Neural progenitor cell (in vitro differentiated cells): ENCODE results near the gene SRSF7. TPM values are rescaled to one million over a fixed set of nuclear protein-coding genes. Genes with fewer than 3 reads are reported as not detected.
"Not testable (repeated sequence)": the region's sequence is repeated elsewhere in the genome, so short reads cannot be mapped to it uniquely, and the experiment has no call there.

Experiments
- DNase-seq: peaks from one replicate; pipeline ENCODE4 v3.0.0-alpha.2; 2016; ENCODE audit warnings: low spot score
- H2AFZ ChIP-seq: fragments of 200-600 bp; sonication (generic); replicated peaks from 2 replicates; pipeline ENCODE4 v1.6.1; 2016; ENCODE audit warnings: antibody characterized with exemption
- H3F3A ChIP-seq: fragments of 200-600 bp; sonication (generic); 2 replicates; pipeline ENCODE4 v1.6.1; 2016; ENCODE audit warnings: antibody characterized with exemption, low read depth
- H3K27ac ChIP-seq: fragments of 200-600 bp; sonication (generic); 2 replicates; pipeline ENCODE4 v1.5.1; 2016; ENCODE audit warnings: mild to moderate bottlenecking
- H3K27me3 ChIP-seq: fragments of 200-600 bp; sonication (generic); 2 replicates; pipeline ENCODE4 v1.6.1; 2016; ENCODE audit warnings: mild to moderate bottlenecking, moderate library complexity
- H3K36me3 ChIP-seq: fragments of 200-600 bp; sonication (generic); 2 replicates; pipeline ENCODE4 v1.5.1; 2016
- H3K4me1 ChIP-seq: fragments of 200-600 bp; sonication (generic); 2 replicates; pipeline ENCODE4 v1.6.1; 2016; ENCODE audit warnings: mixed run types
- H3K4me2 ChIP-seq: fragments of 200-600 bp; sonication (generic); 2 replicates; pipeline ENCODE4 v1.6.1; 2016
- H3K4me3 ChIP-seq: fragments of 200-600 bp; sonication (generic); 2 replicates; pipeline ENCODE4 v1.5.1; 2016
- H3K79me2 ChIP-seq: fragments of 200-600 bp; sonication (generic); 2 replicates; pipeline ENCODE4 v1.6.1; 2016; ENCODE audit warnings: low read depth
- H3K9ac ChIP-seq: fragments of 200-600 bp; sonication (generic); 2 replicates; pipeline ENCODE4 v1.6.1; 2016
- H3K9me3 ChIP-seq: fragments of 200-600 bp; sonication (generic); 2 replicates; pipeline ENCODE4 v1.5.1; 2016; ENCODE audit warnings: low read depth
- H4K20me1 ChIP-seq: fragments of 200-600 bp; sonication (generic); 2 replicates; pipeline ENCODE4 v1.6.1; 2016; ENCODE audit warnings: low read depth
- H3K27ac Mint-ChIP-seq: 3 replicates; pipeline ENCODE4 v1.8.0; 2021; ENCODE audit warnings: mixed read lengths
- H3K27me3 Mint-ChIP-seq: 2 replicates; pipeline ENCODE4 v1.8.0; 2022; ENCODE audit warnings: low read depth, mild to moderate bottlenecking, inconsistent platforms, moderate library complexity, mixed read lengths; ENCODE audit not compliant: insufficient read depth
- H3K36me3 Mint-ChIP-seq: 3 replicates; pipeline ENCODE4 v1.8.0; 2021; ENCODE audit warnings: mixed read lengths
- H3K4me1 Mint-ChIP-seq: 3 replicates; pipeline ENCODE4 v1.8.0; 2021; ENCODE audit warnings: mixed read lengths
- H3K4me3 Mint-ChIP-seq: 3 replicates; pipeline ENCODE4 v1.8.0; 2021; ENCODE audit warnings: mild to moderate bottlenecking, moderate library complexity, mixed read lengths
- H3K9me3 Mint-ChIP-seq: 3 replicates; pipeline ENCODE4 v1.8.0; 2020; ENCODE audit warnings: mixed read lengths
- CTCF ChIP-seq: fragments of 200-600 bp; sonication (generic); IDR thresholded peaks from 2 replicates; pipeline ENCODE4 v1.5.1; 2017; ENCODE audit warnings: antibody characterized with exemption, mild to moderate bottlenecking
- EZH2 ChIP-seq: fragments of 200-600 bp; sonication (generic); IDR thresholded peaks from 2 replicates; pipeline ENCODE4 v1.6.1; 2017; ENCODE audit warnings: antibody characterized with exemption, mild to moderate bottlenecking, moderate library complexity
- EZH2phosphoT487 ChIP-seq: fragments of 200-600 bp; sonication (generic); IDR thresholded peaks from 2 replicates; pipeline ENCODE4 v1.6.1; 2017; ENCODE audit warnings: antibody characterized with exemption
- total RNA-seq: library from RNA; depleted of rRNA; stranded (reverse); fragments of >200 nt; gene quantifications from 2 replicates; pipeline ENCODE4 v1.2.3, GENCODE V29; 2015; ENCODE audit warnings: low replicate concordance

The SRSF7 gene
- total RNA-seq, 1 donor from 2014 or later: 307 TPM

DNA sequence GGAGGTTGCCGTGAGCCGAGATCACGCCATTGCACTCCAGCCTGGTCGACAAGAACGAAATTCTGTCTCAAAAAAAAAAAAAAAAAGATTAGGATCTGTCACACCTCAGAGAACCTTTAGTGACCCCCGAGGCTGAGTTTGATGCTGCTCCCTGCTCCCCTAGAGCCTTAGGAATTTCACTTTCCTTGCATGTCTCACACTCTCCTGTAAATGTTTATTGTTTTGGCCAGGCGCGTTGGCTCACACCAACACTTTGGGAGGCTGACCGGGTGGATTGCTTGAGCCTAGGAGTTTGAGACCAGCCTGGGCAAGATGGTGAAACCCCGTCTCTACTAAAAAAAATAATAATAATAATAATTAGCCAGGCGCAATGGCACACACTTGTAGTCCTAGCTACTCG lies 31.5 kb downstream of the SRSF7 start:
- DNase-seq: no peak
- Mint-ChIP-seq H3K27me3 (no peaks in the 10 kb centered on the region), H3K4me3 (no peak overlapping the region), H3K36me3 (peaks cover 7% of the 10 kb centered on the region), H3K27ac (no peak overlapping the region), H3K4me1 (no peaks in the 10 kb centered on the region), H3K9me3 (no peaks in the 10 kb centered on the region)
- H3K4me2 ChIP-seq: no peak overlapping the region
- H3K9ac ChIP-seq: no peak overlapping the region
- no peak overlapping the region for H3K27ac ChIP-seq
- no peak for TF ChIP-seq EZH2phosphoT487
- TF ChIP-seq EZH2: no peak
- no peak for TF ChIP-seq CTCF
- H3K36me3 ChIP-seq: no peaks in the 10 kb centered on the region
- no peaks in the 10 kb centered on the region for H4K20me1 ChIP-seq
- H3K79me2 ChIP-seq: no peaks in the 10 kb centered on the region
- H3K9me3 ChIP-seq: no peaks in the 10 kb centered on the region
- H3K27me3 ChIP-seq: no peaks in the 10 kb centered on the region
- H2AFZ ChIP-seq: no peak overlapping the region
- no peak overlapping the region for H3K4me3 ChIP-seq
- H3K4me1 ChIP-seq: no peaks in the 10 kb centered on the region
- H3F3A ChIP-seq: no peaks in the 10 kb centered on the region

- Mint-ChIP-seq H3K4me3 (no peak overlapping the region), H3K4me1 (no peaks in the 10 kb centered on the region), H3K36me3 (peaks cover 10% of the 10 kb centered on the region), H3K9me3 (no peaks in the 10 kb centered on the region), H3K27me3 (no peaks in the 10 kb centered on the region), H3K27ac (no peak overlapping the region)
- Histone ChIP-seq H3K79me2 (no peaks in the 10 kb centered on the region), H3F3A (no peaks in the 10 kb centered on the region), H4K20me1 (no peaks in the 10 kb centered on the region), H3K9me3 (no peaks in the 10 kb centered on the region), H3K4me3 (no peak overlapping the region), H3K4me2 (no peak overlapping the region), H3K27me3 (no peaks in the 10 kb centered on the region), H3K9ac (no peak overlapping the region), H3K36me3 (no peaks in the 10 kb centered on the region), H2AFZ (no peak overlapping the region), H3K4me1 (no peaks in the 10 kb centered on the region), H3K27ac (no peak overlapping the region)
- no peak for DNase-seq
- no peak for TF ChIP-seq CTCF
- TF ChIP-seq EZH2phosphoT487: no peak
- TF ChIP-seq EZH2: no peak
These were observed 32.6 kb downstream of the SRSF7 start for GRCh38 chr2:38718601-38719000.

DNA sequence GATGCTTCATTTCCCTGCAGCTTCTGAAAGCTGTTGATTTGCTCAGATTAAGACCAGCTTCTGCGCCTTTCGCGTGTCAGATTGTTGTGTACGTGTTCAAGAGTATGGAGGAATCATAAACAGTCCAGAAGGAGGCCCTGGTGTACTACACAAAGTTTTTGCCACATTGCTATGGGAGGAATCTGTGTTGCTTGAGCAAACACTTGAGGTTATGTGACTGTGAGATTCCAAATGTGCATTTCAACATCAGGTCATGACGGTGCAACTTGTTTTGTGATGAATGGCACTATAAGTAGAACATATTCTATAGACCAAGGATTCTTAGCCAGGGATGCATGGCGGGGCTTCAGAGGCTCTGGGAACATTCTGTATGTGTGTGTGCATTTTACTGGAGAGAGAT lies 35.0 kb downstream of the SRSF7 start:
- no peak for TF ChIP-seq EZH2phosphoT487
- no peak for TF ChIP-seq CTCF
- TF ChIP-seq EZH2: no peak
- Histone ChIP-seq H3K36me3 (no peaks in the 10 kb centered on the region), H4K20me1 (no peaks in the 10 kb centered on the region), H3K27me3 (no peaks in the 10 kb centered on the region), H3K79me2 (no peaks in the 10 kb centered on the region), H3K4me2 (no peak overlapping the region), H3K27ac (no peak overlapping the region), H3K4me1 (no peaks in the 10 kb centered on the region), H3K9ac (no peak overlapping the region), H2AFZ (no peak overlapping the region), H3K9me3 (no peaks in the 10 kb centered on the region), H3F3A (no peaks in the 10 kb centered on the region), H3K4me3 (no peak overlapping the region)
- Mint-ChIP-seq H3K4me3 (no peak overlapping the region), H3K4me1 (no peaks in the 10 kb centered on the region), H3K36me3 (peaks cover 12% of the 10 kb centered on the region), H3K27me3 (peaks cover 4% of the 10 kb centered on the region), H3K9me3 (peaks cover 3% of the 10 kb centered on the region), H3K27ac (no peak overlapping the region)
- DNase-seq: no peak

GRCh38 chr2:38714941-38715340 lies 36.2 kb downstream of the SRSF7 start:
- H3K4me1 ChIP-seq, H3K36me3 Mint-ChIP-seq, H4K20me1 ChIP-seq, H3K9ac ChIP-seq, H3K4me3 ChIP-seq, H3F3A ChIP-seq, H3K27me3 ChIP-seq, DNase-seq, H3K9me3 ChIP-seq, H3K36me3 ChIP-seq, H3K4me2 ChIP-seq, H2AFZ ChIP-seq, H3K27me3 Mint-ChIP-seq, H3K9me3 Mint-ChIP-seq, H3K4me1 Mint-ChIP-seq, H3K79me2 ChIP-seq, H3K4me3 Mint-ChIP-seq, H3K27ac ChIP-seq, H3K27ac Mint-ChIP-seq: not testable (repeated sequence)
